ENCODE results near the gene ZNF584. TPM values are rescaled to one million over a fixed set of nuclear protein-coding genes. Genes with fewer than 3 reads are reported as not detected.

ZNF584 gene
- total RNA-seq, 1 donor: 11.3 TPM

DNA sequence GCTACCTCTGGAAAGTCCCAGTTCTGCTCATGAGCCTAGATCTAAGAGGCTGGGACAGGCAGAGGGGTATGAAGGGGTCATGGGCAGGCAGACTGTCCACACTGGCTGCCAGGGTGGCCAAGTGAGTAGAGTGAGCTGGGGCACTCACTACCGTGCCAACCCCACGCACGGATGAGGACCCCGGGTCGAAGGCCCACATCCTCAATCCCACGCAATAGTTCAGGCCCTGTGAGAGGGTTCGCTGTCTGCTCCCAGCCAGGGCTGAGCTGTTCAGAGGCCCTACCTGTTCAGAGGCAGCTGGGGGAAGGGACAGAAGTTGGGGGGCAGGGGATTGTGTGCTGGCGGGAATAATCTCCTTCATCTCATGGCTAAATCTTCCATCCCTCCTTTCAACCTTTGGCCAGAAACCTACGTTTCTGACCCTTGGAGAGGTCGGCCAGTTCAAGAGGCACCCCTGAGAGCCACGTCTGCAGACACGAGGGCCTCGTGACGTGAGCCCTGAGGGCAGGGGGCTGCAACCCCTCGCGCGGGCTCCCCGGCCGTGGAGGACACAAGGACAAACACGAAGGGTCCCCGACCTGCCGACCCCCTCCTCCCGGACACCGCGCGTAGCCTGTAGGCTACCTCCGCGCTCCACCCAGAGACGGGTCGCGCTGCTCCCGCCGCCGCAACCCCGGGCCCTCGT is 22.4 kb upstream of the ZNF584 start:
- no peak for DNase-seq (ENCODE audit: low read depth in 2 of 3, low spot score in 2 of 3)

DNA sequence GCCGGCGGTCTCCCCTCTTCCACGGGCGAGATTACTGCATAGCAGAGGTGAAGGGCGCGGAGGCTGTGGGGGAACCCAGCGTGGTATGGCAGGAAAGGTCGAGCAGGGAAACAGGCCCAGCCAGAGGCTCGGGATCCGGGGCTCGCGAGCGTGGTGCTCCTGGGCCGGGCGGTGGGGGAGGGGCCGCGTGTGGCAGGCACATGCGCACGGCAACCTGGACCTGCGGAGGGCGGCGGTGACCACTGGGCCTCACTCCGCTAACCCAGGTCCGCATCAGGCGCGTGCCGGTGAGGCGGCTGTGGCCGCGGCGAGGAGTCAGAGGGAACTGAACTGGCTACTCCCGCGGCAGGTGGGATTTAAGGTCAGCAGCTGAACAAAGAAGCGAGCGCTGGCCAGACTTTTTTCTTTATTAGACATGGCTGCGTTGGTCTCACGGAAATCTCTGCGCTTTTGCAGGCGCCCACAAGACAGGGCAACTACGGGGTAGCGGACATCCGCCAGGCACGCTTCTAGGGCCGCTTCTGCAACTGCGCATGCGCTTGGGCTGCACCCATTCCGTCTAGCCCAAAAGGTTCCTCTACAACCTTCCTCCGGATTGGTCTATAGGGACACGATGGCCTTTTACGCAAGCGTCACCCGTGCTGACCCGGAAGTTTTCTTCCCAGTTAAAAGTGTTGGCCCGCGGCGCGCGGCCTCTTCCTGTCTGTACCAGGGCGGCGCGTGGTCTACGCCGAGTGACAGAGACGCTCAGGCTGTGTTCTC is 21.7 kb upstream of the ZNF584 start, which contains the start of gene RPS5:
TSS of gene RPS5 (plus strand) at position 694 of the 762 bp plus-strand sequence. CDS start 869 bp downstream, outside the sequence.
- peak; percentile 93 to 99 (median 98) for DNase-seq (ENCODE audit: low read depth in 2 of 3, low spot score in 2 of 3)

DNA sequence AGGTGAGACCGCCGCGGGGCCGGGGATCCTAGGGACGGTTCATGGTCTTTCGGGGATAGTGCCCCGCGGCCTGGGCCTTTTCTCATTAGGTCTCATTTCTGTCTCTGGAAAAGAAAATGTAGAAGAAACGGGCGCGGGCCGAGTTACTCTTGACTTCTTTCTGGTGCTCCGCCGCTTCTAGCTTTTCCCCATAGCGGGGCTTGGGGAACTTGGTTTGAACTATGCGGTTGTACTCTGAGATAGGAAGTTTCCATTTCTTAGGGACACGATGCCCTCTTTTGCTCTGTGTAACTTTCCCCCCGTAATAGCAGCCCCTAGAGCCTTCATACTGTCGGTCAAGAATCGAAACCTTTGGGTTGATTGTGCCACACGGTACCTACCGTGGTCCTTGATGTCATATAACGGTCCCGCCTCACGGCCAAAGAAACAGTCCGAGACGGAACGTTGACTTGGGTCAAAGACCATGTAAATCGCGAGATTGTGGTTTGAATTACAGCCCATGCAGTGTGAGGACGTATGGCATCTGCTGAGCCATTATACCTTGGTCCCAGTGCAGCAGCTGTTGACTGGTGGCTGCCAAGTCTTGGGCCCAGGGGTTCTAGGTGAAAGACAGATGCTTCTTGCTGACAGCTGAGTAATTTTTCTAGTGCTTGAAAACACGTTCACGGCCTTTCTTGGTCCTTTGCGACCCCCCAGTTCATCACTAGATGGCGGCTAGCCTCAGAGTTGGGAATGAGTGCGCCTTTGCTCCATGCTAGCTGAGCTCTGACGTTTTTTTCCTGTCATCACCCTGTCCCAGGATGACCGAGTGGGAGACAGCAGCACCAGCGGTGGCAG is 20.9 kb upstream of the ZNF584 start:
- no peak for DNase-seq (ENCODE audit: low read depth in 2 of 3, low spot score in 2 of 3)

DNA sequence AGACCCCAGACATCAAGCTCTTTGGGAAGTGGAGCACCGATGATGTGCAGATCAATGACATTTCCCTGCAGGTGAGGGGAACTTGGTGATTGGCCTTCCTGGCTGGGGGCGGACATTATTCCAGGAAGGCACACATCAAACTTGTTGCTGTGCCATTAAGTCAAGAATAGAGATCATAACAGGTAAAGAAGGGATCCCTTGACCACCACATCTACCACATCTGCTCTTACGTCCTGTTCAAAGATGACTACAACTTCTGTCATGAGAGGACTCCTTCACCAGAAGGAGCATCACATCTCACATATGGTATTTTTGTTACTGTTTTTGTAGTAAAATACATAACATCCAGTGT is 20.3 kb upstream of the ZNF584 start:
- DNase-seq (ENCODE audit: low read depth in 2 of 3, low spot score in 2 of 3): no peak

DNA sequence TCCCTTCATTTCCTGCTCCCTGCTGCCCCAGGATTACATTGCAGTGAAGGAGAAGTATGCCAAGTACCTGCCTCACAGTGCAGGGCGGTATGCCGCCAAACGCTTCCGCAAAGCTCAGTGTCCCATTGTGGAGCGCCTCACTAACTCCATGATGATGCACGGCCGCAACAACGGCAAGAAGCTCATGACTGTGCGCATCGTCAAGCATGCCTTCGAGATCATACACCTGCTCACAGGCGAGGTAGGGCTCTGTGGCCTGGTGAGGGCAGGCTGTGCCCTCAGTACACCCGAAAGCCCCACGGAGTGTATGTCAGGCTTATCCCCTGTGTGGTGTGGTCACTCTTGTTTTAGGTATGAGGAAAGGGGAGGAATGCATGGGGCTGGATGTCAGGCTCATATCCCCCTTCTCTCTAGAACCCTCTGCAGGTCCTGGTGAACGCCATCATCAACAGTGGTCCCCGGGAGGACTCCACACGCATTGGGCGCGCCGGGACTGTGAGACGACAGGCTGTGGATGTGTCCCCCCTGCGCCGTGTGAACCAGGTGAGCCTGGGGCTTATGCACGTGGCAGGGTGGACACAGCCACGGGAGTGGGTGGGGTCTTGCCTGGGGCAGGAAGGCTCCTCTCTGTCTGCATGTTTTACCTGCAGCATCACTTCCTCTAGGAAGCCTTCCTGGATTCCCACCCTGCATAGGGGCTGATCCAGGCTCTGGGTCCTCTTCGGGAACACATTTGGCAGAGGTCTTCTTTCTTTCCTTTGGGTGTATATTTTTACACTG is 15.3 kb upstream of the ZNF584 start:
- DNase-seq (ENCODE audit: low read depth in 2 of 3, low spot score in 2 of 3): no peak

DNA sequence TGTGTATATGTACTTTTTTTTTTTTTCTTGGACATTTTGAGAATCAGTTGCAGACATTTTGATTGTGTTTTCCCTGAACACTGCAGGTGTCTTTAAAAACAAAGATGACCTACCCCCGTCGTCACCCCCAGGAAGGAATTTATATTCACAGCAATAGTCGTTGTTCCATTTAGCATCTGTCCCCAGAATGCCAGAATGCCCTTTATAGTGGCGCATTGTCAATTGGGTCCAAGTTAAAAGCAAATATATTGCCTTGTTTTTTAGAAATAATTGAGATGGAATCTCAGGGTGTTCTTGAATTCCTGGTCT is 14.8 kb upstream of the ZNF584 start:
- no peak for DNase-seq (ENCODE audit: low read depth in 2 of 3, low spot score in 2 of 3)

DNA sequence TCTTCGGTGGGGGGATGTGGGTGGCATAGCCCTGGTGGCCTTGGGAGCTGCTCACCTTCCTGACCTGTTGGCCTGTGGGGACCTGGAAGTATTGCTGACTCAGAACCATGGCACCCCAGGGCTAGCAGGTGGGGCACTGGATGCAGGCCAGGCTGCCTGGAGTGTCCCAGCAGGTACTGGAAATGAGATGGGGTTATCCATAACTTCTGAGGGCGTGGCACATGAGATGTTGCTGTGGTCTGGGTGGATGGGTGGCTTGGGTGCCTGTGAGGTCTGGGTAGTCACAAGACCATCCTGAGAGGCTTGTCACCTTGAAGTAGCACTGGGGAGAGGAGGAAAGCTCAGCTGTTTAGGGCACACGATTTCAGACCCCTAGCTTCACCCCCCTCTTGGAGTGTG is 13.6 kb upstream of the ZNF584 start:
- DNase-seq (ENCODE audit: low read depth in 2 of 3, low spot score in 2 of 3): no peak

DNA sequence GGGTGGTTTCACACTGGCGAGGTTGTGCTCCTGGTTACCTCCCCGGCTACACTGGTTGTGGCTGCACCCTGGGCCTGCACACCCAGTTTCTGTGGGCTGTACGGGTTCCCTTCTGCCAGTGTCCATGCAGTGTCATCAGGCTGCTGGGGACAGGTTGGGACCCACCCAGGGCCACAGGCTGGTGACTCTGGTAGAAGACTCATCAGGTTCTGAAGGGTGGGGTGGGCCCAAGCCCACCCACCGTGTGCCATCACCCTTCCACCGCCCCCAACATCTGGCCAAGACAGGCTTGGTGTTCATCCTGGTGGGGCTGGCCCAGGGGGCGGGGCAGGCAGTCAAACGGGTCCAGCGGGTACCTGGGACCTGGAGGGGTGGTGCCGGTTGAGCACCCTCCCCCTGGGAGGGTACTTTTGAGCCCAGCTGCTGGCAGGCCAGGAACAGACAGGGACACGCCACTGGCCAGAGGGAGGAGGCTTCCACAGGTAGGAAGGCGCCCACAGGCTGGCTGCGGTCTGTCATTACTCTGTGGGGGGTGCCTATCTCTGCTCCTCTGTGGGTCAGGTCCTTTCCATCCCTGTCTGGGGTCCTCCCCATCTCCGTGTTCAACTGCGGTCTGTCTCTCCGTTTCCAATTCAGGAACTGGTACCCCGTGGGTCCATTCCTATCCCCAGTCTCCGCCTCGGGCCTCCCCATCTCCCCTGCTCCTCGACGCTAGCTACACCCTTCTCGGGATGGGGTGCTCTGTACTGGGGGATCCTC is 13.1 kb upstream of the ZNF584 start, which contains the start of gene RNF225:
TSS of gene RNF225 (plus strand) at position 437 of the 759 bp plus-strand sequence. CDS start 434 bp downstream, outside the sequence.
- no peak for DNase-seq (ENCODE audit: low read depth in 2 of 3, low spot score in 2 of 3)

DNA sequence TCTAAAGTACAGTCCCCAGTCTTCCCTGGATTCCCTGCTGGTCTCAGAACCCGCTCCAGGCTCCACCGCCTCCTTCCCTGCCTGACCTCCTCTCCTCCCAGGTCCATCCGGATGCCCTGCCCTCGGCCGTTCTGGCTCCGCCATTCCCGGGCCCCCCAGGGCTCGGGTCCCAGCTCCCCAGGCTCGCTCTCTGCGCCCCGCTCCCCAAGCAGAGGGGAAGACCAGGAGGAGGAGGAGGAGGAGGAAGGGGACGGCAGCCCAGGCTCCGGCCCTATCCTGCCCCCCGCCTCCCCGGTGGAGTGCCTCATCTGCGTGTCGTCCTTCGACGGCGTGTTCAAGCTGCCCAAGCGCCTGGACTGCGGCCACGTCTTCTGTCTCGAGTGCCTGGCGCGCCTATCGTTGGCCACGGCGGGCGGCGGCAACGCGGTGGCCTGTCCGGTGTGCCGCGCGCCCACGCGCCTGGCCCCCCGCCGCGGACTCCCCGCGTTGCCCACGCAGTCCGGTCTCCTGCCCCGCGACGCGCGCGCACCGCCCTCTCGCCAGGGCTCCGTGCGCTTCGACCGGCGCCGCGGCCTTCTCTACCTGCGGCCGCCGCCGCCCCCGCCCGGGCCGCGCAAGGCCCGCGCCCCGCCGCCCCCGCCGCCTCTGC is 12.3 kb upstream of the ZNF584 start:
- no peak for DNase-seq (ENCODE audit: low read depth in 2 of 3, low spot score in 2 of 3)

DNA sequence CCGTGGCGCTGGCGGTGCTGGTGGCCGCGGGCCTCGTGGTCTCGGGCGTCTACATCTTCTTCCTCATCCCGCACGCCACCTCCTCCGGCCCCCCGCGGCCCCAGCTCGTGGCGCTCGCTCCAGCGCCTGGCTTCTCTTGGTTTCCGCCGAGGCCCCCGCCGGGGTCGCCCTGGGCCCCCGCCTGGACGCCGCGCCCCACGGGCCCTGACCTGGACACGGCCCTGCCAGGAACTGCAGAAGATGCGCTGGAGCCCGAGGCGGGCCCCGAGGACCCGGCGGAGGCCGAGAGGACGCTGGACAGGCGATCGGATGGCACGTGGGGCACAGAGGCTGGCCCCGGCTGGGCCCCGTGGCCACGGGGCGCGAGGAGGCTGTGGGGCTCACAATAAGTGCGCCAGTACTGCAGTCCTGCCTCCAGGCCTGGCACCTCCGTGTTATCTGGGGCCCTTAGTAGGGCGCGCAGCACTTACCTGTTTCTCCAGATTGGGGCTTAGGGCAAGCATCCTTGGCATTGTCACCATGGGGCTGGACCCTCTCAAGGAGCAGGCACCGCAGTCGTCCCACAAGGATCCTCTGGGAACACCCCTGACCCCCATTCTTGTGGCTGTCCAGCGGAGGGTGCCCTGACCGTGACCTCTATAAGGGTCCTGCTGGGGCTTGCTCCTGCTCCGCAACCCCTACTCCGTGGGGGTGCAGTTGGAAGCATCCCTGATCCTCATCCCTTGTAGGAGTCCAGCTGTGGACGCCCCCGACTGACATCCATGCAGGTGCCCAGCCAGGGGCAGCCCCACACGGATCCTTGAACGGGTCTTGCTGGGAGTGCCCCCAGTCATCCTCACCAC is 11.5 kb upstream of the ZNF584 start:
- DNase-seq (ENCODE audit: low read depth in 2 of 3, low spot score in 2 of 3): no peak

DNA sequence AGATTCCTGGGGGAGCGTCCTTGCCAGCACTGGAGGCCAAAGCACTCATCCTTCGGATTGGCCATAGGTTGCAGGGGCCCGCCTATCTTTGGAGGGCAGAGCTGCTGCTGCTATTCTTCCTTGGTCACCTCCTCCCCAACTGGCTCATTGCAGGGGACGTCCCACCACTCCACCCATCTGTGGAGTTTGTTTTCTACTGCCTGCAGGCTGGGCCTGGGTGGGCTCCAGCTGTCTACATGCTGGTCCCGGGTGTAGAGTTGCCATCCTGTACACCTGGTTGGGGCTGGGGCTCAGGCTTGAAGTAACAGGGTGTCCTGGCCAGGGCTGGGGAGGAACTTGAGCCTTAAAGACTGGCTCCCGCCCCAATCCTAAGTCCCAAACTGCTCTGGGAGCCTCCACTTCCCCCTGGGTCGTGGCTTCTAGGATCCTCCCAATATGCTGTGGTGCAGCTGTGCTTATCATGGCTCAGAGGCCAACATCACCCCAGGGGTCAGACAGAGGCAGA is 10.9 kb upstream of the ZNF584 start:
- DNase-seq (ENCODE audit: low read depth in 2 of 3, low spot score in 2 of 3): no peak

DNA sequence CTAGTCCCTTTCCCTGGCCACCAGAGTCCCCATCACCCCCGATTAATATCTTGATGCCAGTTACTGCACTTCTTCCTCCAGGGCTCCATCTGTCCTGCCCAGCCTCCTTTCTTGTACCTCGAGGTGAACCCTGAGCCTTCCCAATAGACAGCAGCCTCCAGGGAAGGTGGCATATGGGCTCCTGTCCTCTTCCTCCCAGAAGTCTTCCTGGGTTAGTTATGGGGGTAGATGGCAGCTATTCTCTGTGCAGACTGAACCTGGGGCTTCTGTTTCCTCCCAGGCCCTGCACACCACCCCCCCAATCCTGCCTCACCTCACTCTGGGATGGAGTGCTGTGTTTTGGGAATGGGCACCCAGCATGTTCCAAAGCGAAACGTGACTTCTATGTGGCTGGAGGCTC is 10.4 kb upstream of the ZNF584 start:
- DNase-seq (ENCODE audit: low read depth in 2 of 3, low spot score in 2 of 3): no peak

DNA sequence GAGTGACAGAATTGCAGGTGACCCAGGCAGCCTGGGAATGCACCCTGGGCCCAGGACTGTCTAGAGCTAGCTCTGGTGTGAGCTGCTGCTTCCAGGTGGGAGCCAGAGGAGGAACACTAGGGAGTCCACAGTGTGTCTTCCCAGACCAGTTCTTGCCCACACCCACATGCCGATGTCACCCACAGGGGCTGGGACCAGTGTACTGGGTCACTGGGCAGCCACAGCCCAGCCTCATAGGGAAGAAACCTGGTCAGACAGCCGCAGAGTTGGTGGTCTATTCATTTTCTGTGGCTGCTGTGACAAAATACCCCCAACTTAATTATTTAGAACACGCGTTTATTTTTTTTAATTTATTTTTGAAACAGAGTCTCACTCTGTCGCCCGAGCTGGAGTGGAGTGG is 9.9 kb upstream of the ZNF584 start:
- DNase-seq (ENCODE audit: low read depth in 2 of 3, low spot score in 2 of 3): no peak

DNA sequence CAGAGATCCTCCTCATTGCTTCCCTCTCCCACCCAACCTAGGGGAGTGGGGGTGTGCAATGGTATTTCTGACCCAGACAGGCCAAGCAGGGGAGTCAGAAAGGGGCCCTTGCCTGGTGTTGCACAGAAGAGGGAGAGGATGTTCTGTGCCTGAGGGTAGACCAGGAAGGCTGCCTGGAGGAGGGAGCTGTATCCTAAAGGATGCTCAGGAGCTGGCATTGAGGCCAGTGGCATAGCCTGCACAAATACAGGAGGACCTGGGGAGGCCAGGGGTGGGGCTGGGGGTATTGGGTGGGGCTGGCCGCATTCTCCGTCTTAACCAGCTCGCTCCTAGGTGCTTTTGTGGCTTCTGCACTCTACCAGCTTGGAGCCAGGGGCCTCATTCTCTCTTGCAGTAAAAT is 8.5 kb upstream of the ZNF584 start:
- no peak for DNase-seq (ENCODE audit: low read depth in 2 of 3, low spot score in 2 of 3)

DNA sequence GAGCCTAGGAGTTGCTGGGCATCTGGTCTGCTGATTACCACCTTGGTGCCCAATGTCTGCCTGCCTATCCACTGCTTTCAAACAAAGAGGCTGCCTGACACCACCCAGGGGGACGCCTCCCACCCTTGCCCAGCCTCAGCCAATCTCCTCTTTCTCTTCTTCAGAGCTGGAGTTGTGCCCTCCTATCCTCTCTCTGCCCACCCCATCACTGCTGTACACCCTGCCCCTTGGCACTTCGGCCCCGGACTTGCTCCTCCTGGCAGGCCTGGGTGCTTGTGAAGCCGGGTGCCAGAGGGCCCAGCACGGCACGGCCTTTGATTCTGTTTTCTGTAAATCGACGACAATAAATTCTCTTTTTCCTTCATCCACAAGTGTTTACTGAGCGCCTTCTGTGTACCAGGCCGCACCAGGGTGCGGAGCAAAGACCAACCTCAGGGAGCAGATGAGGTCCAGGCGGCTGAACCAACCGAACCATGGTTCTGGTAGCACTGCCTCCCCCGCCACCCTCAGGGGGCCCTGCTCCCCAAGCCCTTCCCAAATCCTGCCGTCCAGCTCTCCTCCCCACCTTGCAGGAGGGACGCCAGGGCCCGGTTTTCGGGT is 8.0 kb upstream of the ZNF584 start:
- DNase-seq (ENCODE audit: low read depth in 2 of 3, low spot score in 2 of 3): no peak

DNA sequence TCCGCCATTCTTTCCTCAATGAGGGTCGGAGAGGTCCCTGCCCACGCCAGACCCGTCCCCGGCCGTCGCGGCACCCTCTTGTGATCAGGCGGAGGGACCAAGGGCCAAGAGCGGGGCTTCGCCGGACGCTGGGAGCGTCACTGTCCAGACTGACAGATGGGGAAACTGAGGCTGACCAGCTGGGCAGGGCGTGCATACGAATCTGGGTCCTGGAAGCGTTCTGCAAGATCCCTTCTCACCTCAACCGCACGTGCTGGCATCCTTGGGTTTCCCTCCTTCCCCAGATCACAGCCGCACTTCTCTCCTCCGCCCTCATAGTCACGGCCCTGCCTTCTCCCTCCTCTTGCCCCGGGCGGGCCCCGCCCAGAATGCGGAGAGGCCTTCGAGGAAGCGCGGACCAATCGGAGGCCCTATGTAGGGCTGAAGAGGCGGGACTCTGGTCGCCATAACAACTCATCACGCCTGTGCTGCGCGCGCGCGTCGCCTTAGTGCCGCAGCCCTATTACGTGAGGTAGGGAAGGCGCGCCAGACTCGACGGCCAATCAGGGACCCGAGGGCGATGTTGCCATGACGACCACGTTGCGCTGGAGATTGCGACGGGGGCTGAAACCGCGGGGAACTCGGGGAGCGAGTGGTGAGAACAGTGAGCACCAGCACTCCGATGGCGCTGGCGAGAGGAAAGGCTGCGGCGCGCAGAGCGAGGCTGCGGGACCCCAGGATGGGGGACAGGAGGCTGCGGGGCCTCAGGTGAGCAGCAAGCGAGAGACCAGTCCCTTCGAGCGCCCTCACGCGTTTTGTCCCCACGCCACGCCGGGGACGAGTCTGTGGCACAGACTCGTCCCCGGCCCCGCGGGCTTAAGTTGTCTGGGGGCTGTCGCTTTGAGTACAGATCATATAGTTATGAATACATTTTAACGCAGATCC is 7.3 kb upstream of the ZNF584 start:
- DNase-seq (ENCODE audit: low read depth in 2 of 3, low spot score in 2 of 3): peak; percentile 99 to 100 (median 99)

DNA sequence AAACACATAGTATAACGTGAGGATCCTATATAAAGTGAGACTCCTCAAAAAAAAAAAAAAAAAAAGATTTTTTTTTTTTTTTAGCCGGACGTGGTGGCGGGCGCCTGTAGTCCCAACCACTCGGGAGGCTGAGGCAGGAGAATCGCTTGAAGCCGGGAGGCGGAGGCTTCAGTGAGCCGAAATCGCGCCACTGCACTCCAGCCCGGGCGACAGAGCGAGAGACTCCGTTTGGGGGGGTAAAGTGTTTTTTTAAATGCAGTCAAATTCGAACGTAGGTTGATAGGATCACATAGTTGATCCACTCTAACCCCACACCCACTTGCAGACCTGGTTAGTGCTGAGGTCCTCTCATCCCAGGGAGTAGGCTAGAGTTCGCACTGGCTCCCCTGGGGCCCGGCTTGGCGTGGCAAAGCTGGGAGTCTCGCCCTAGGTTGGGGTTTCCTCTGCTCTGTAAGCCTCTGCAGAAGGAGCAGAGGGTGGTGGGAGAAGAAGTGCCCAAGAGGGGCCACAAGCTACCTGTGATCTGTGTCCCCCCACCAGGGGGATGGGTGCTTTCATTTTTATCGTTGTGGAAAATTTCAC is 6.5 kb upstream of the ZNF584 start:
- DNase-seq (ENCODE audit: low read depth in 2 of 3, low spot score in 2 of 3): no peak

All from hematopoietic multipotent progenitor cell (in vitro differentiated cells).